IMR-90 (cell line): ENCODE results near the gene KRTAP6-2.

ENCODE experiments used
- CTCF ChIP-seq: conservative IDR thresholded peaks from 2 replicates; pipeline ENCODE4 v1.5.1; 2012; ENCODE audit warnings: mild to moderate bottlenecking, low read depth, low read length, improper control_type of control experiment
- SMC3 ChIP-seq: fragments of 150-350 bp; IDR thresholded peaks from 2 replicates; pipeline ENCODE4 v1.6.1; 2016; ENCODE audit warnings: low read depth, mild to moderate bottlenecking, antibody characterized with exemption, low read length, moderate library complexity

DNA sequence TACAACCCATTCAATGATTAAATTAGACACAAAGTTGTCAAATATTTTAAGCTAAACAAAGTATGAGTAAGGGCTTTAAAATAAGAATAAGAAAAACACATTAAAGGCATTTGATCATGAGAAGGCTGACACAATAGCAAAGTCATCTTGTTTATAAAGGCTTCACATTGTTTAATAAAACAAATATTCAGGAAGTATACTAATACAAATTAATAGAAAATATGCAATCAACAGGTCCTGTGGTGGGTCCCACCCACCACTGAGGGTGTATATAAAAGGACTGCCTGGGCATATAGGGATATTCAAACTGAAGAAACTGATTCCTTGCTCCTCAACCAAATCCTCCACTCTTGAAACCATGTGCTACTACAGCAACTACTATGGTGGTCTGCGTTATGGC, 36.2 kb upstream of the KRTAP6-2 start, which contains the start of gene KRTAP20-2:
- no peak for TF ChIP-seq CTCF
- no peak for TF ChIP-seq SMC3
